T-helper 1 cell (primary cell): ENCODE data around the gene DPM3.
"Not testable (repeated sequence)": the region's sequence is repeated elsewhere in the genome, so short reads cannot be mapped to it uniquely, and the experiment has no call there.

ENCODE experiments used
- DNase-seq, 5 donors: peaks; one replicate each; pipeline ENCODE4 v3.0.0-alpha.2; 2012 to 2020

The DPM3 gene

DNA sequence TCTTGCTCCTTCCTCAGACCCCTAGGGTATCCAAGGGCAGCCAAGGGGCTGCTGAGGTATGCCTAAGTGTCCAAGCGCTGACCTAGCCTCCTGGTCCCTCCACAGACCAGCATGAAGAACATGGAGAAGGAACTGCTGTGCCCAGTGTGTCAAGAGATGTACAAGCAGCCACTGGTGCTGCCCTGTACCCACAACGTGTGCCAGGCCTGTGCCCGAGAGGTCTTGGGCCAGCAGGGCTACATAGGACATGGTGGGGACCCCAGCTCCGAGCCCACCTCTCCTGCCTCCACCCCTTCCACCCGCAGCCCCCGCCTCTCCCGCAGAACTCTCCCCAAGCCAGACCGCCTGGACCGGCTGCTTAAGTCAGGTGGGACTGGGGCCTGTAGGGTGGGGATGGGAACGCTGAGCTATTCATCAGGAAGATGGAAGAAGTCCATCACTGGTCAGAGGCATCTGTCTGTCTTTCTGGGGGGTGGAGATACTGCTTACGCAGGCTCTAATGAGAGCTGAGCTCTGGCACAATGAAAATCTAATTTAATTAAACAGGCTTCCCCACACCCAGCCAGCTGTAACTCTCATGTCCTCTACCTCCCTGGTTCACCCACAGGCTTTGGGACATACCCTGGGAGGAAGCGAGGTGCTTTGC lies 35.1 kb upstream of the DPM3 start:
- no peak for DNase-seq

DNA sequence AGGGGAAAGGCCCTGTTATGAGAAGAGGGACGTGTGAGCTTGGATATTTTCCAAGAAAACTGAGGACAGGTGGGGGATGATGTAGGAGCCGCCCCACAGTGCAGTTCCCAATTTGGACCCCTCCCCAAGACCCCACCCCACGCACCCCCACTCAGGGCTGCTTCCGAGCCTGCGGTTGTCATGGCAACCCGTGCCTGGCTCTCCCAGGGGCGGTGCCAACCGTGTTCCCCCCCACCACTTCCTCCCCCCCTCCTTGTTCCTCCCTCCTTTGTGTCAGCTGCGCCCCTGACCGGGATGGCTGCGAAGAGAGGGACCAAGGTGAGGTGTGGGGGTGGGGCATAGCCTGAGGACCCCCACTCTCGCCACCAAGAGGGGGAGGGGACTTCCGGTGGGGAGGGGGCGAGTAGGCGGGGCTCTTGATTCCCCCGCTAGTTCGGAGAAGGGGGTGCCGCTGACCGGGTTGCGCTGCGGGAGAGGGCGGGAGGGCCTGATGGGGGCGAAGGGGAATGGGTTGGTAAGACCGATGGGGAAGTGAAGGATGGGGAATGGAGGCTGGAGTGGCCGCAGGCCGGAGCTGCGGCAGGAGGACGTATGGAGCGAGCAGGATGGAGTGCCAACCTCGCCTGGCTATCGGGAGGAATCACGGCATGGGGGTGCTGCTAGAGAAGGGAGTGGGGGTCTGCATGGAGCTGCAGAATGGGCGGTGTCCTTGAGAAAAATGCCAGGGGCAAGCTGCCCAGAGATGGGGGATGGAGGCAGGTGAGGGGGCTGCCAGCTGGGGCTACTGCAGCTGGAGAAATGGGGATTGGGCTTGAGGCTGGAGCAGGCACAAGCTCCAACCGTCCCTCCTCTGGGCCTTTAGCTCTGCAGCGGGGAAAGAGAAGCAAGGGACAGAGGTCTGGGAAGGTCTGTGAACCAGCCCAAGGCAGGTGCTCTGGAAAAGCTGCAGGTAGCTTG lies 34.3 kb upstream of the DPM3 start:
- DNase-seq = peak in 4 of 5 donors; percentile 39 to 74 (median 46)

DNA sequence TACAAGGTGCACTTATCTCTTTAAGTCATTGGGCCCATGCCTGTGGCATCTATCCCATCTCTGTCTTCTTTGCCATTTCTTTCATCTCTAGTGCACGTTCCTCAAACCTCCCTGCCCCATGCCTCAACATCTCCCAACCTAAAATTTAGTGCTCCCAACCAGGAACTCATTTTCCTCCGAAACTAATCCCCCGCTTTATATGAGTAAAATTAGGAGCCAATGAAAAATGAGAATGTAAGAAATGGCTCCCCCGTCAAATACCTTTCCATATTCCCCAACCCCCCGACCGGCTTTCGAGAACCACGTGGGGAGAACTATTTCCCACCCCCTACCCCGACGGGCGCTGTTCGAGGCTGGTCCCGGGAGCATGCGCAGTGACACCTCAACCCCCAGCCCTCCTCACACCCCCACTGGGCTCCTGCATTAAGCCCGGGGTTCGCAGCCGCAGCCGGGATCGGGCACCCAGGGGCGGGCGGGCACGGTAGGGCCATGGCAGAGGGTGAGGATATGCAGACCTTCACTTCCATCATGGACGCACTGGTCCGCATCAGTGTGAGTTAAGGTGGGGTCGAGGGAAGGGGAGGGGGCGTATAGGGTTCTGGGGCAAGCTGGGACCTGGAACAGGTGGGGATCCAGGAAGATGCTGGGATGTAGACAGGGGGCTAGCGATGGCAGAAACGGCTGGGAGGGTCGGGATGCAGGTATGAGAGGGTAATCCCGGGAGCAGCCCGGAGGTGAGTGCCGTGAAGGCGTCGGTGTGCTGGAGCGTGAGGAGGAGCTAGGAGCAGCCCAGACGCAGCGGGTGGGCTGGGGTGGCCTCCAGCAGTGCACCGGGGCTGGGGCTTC lies 33.4 kb upstream of the DPM3 start, which contains the start of gene TRIM46:
Gene TRIM46 (plus strand): TSS at position 372 of the 846 bp plus-strand sequence. CDS start 118 bp downstream, at position 490.
- peak; percentile 42 to 76 (median 49) for DNase-seq

DNA sequence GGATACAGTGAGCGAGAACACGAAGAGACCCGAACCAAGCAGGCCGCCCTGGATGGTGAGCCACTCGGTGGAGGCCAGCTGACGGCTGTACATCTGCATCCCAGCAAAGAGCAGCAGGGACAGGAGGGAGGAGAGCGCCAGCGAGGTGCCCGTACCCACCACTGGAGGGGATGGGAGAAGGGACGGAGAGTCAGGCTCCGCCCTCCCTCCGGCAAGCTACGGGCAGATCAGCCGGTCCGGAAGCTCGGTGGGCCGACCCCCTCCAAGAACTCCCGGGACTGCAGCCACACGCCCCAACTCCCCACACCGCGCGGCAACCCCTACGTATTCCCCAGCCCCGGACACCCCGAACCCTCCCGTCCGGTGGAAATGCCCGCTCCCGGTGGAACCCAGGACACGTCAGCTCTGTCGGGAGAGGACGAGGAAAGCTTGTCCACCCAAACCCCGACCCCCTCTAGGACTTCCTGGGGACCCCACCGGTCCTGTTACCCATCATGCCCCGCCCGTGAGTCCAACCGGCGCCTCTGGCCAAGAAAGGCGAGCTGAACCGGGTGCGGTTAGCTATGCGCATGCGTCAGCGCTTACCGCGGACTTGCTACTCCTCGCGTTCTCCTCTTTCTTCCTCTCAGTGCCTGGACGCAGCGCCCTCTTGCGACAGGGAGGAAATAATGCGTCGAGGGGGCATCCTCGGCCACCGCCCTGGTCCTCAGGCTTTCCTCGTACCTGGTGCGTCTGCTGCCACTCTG lies 32.6 kb upstream of the DPM3 start, which contains the start of gene KRTCAP2:
Gene KRTCAP2 (minus strand): TSS at position 573 of the 746 bp plus-strand sequence. CDS start 80 bp downstream, at position 493.
- peak; percentile 87 to 96 (median 92) for DNase-seq

DNA sequence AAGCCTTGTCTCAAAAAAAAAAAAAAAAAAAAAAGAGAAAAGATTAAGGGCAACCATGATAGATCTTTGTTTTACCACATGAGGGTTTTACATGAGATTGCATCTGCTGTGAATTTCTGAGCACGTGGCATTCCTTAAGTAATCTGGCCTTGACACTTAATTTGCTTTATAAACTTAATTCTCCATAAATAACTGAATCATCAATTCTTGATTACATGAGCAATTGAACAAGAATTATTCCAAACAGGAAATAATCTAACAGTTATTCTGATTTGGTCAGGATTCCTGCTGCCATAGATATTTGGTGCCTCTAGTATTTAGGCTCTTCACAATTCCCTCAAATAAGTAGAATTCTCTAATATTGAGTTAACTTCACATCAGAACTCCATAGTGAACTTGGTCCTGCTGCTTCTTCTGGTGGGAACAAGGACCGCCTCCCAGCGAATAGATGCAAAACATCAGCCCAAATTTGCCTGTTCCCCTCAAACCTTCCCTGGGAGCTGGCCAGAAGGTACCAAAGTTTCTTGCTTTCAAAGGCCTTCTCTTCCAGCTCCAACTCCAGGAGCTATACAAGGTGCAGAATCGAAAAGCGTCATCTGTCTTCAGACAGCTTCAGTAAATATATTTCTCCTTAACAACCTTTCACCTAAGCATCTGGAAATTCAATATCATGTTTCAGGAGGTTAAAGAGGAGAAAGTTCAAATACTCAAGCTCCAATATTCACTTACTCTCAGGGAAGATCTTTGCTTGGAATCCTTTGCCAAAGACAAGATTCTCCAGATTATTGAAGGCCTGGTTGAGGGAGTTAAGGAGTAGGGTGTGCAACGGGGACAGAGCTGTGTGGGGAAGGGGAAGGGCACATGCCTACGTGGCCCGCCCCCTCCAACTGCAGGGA lies 31.8 kb upstream of the DPM3 start:
- DNase-seq = no peak

DNA sequence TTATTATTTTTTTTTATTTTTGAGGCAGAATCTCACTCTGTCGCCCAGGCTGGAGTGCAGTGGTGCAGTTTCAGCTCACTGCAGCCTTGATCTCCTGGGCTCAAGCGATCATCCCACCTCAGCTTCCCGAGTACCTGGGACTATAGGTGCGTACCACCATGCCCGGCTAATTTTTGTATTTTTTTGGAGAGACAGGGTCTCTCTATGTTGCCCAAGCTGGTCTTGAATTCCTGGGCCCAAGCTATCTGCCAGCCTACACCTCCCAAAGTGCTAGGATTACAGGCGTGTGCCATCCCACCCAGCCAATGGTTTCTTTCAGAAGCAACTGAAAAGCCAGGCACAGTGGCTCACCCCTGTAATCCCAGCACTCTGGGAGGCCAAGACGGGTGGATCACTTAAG lies 30.5 kb upstream of the DPM3 start:
- no peak for DNase-seq

DNA sequence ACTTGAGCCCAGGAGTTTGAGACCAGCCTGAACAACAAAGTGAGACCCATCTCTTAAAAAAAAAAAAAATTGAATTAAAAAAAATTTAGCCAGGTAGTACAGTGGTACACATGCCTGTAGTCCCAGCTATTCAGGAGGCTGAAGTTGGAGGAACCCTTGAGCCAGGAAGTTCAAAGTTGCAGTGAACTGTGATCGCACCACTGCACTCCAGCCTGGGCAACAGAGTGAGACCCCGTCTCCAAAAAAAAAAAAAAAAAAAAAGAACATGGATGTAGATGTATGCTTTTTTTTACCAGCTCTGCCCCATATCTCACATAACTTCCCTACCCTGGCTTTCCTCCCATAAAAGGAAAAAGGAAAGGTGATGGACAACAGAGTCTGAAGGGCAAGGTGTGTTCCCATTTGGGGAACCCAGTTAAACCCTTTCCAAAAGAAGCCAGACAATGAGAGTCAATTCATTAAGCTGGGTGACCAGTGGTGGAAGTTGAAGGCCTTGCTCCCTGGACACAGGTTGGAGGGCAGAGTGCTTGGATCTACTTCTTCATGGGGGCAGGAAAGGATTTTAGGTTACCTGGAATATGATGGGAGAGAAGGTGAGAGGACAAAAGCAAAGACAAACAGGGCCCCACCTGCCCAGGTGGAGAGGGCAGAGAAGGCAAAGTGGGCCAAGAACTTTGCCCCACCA lies 29.9 kb upstream of the DPM3 start:
- DNase-seq = no peak

DNA sequence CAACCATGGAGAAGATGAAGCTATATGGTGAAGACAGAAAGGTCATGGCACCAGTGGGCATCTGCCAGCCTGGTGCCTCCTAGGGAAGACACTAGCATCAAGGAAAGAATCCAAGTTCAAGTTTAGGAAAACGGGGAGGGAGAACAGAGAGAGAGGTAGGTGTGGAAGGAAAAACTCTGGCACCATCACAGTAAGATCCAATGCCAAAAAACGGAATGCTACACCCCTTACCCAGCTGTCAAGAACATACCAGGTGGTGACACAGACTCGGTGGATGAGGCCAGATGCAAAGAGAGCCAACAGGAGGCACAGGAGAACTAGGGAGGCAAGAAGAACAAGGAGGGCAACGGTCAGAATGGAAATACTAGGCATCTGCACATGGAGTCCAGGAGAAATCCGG lies 29.2 kb upstream of the DPM3 start:
- DNase-seq = no peak

DNA sequence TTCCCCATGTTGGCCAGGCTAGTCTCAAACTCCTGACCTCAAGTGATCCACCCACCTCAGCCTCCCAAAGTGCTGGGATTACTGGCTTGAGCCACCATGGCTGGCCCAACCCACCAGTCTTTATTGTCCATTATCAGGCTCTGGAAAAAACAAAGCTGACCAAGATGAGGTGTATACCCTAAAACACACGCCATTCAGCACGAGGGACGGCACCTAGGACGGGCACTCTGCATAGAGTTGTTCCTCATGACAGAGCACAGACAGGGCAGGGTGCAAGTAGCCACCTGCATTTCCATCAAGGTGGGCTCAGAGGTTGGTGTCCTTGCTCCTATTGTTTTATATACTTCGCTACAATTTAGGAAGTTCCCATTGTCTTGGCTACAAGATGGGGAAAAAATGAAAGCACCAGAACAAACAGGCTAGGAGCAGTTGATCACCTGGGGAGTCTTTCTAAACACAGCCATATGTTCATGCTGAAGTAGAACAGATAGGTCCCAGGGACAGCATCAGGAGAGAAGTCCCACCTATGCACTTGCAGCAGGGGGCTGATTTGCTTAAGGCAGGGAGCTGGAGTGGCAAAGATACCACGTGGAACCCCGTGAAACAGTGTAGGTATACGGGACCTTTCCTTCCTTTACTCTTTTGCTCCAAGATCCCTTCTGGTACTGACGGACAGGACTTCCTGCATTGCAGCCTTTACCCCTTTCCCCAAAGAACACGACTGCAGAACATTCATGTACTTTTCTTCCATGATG lies 28.3 kb upstream of the DPM3 start:
- DNase-seq = no peak

DNA sequence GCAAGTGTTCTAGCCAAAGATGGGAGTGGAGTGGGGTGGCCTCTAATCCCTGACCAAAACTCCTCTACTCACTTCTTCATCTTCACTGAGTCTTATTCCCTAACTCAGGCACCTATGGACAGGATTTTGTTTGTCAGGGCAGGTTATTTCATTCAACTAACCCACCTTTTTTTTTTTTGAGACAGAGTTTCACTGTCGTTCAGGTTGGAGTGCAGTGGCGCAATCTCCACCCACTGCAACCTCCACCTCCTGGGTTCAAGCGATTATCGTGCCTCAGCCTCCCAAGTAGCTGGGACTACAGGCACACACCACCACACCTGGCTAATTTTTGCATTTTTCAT lies 27.7 kb upstream of the DPM3 start:
- not testable (repeated sequence) for DNase-seq

DNA sequence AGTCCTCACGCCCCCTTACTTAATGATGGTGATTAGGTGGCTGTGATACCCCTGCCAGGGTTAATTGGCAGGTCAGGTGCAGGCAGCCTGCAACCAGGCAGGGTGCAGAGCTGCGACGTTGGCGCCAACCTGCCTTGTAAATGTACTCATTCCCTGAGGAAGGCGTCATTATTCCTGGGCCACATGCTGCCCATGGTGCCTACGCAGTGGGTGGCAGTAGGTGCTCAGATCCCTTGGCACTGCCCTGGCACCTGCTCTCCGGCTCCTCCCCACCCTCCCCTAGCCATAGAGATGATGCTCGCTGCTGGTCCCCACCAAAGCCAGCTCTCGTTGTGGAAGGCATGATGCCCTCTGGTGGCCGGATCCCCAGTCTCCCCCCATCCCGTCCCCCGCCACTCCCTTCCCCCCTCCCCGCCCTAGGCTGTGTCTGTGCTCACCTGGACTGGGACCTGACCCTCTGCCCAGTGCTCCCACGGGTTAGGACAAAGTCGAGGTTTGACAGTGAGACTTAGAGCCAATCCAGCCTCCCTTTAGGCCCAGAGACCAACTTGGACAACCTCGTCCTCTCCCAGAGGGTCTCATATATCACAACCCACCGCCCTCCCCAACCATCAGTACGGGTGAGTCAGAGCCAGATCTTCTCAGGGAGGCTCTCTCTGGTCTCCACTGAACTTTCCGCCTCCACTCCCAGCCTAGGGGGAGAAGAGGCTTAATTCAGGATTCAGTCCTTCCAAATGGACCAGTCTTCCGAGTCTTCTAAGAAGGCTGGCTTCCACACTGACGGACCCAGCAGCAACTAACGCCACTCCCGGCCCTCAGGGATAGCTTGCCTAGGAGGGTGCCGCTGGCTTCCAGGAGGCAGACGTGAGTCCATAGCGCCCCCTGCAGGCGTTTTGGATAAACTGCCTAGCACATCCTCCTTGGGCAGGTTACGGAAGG lies 27.1 kb upstream of the DPM3 start:
- DNase-seq = peak; percentile 65 to 85 (median 80)

DNA sequence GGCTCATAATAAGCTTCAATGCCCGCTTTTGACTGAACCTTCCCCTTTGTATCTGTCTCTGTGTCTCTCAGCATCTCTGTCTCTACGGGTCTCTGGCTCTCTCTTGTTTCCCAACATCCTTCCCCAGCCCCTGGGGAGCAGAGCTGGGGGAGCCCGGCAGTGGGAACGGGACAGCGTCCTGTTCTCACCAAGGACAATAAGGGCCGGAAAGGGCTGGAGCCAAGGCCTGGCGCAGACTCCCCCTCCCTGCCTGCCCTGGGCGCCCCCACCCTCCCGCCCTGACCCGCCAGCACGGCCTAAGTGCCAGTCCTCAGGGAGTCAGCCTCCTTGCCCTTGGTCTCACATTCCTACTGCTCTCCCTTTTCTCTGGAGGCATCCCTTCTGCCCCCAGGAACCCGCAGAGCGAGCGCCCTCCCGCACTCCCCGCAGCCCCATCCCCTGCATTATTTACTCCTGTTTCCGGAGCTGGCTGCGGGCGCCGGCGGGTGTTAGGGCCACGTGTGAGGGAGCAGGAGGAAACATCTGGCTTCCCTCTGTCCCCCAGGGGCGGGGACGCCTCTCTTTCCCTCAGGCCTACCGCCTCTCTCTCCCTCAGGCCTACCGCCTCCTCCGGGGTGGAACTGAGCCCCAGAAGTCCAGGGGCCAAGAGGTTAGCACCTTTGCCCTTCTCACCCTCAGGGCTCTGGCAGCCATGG lies 26.3 kb upstream of the DPM3 start:
- no peak for DNase-seq

DNA sequence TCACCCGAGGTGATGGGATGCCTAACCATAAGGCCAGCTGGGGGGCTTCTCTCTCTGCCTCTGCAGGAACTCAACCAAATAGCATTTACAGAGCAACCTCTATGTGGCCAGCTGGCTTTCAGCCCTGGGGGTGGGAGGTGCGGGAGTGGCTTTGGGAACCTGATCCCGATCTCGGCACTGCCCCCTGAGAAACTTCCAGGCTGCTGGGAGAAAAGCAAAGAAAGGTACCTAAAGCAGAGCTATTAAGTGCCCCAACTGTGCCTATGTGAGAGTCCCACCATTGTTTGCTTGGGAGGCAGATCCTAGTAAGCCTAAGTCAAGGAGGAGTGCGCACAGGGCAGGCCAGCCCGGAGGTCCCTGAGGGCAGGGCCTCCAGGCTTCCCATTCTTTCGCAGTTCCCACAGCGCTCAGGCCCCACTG lies 25.7 kb upstream of the DPM3 start:
- DNase-seq = no peak

DNA sequence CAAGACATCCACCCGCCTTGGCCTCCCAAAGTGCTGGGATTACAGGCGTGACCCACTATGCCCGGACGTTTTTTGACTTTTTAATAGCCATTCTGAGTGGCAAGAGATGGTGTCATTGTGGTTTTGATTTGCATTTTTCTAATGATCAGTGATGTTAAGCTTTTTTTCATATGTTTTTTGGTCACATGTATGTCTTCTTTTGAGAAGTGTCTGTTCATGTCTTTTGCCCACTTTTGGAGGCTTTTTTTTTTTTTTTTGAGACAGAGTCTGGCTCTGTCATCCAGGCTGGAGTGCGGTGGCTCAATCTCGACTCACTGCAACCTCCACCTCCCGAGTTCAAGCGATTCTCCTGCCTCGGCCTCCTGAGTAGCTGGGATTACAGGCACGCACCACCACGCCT lies 24.3 kb upstream of the DPM3 start:
- not testable (repeated sequence) for DNase-seq

DNA sequence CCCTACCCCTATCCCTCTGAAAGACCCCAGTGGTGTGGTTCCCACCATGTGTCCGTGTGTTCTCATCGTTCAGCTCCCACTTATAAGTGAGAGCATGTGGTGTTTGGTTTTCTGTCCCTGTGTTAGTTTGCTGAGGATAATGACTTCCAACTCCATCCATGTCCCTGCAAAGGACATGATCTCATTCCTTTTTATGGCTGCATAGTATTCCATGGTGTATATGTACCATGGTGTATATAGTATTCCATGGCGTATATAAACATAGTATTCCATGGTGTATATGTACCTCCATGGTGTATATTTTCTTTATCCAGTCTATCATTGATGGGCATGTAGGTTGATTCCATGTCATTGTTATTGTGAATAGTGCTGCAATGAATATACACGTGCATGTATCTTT lies 23.5 kb upstream of the DPM3 start:
- DNase-seq = not testable (repeated sequence)

DNA sequence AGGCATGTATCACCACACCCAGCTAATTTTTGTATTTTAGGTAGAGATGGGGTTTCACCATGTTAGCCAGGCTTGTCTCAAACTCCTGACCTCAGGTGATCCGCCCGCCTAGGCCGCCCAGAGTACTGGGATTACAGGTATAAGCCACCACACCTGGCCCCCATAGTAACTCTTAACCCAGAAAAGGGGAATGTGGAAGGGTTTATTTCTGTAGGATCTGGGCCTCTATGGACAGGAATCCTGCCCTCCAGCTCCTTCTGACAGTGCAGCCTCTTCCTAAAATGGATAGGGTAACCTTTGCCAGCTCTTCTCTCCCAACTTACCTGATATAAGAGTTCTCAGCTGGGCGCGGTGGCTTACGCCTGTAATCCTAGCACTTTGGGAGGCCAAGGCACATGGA lies 22.3 kb upstream of the DPM3 start:
- DNase-seq = not testable (repeated sequence)

DNA sequence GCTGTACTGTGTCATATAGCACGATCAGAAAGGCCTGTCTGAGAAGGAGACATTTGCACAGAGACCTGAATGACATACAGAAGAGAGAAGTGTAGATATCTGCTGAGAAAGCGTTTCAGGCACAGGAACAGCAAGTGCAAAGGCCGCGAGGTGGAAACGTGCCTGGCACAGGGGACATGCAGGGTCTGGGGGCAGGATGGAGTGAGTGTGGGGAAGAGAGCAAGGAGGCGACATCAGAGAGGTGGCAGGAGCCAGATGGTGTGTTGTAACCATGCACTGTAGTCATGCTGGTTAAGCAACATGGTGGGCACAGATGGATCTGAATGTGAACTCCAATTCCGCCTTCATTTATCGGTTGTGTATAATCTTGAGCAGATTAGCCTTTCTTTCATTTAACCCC lies 19.8 kb upstream of the DPM3 start:
- no peak for DNase-seq

DNA sequence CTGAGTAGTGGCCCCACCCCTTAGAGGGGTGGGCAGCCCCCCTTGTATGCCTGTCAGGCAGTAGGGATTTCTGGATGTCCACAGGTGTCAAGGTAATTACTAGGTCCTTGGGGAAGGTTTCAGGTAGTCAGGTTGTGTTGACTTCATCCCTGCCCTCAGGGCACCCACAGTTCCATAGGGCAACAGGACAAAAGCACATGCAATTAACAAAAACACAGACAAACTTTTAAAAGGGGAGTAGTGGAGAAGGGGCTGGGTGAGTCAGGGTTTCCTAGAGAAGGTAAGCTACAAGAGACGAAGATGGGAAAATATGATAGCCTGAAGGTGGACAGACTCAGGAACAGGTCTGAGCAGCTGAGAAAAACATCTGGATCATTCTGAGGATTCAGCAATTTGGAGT lies 18.7 kb upstream of the DPM3 start:
- no peak for DNase-seq
